HG03066 (cell line): ENCODE data around the gene NAA10.

Experiments
- ATAC-seq: cut with Tn5 transposase; IDR thresholded peaks from one replicate; pipeline ENCODE4 v1.9.1; 2021; ENCODE audit warnings: low read depth; ENCODE audit not compliant: unreplicated experiment

Gene NAA10

GRCh38 chrX:153967536-153968224 lies 32.8 kb upstream of the NAA10 start:
- no peak for ATAC-seq

GRCh38 chrX:153966841-153967535 lies 32.2 kb upstream of the NAA10 start:
- ATAC-seq, result no peak

- no peak for ATAC-seq
These were observed 31.4 kb upstream of the NAA10 start for GRCh38 chrX:153966283-153966688.

- no peak for ATAC-seq
These were observed 30.6 kb upstream of the NAA10 start for GRCh38 chrX:153965406-153965805.

GRCh38 chrX:153964105-153964504 lies 29.3 kb upstream of the NAA10 start:
- no peak for ATAC-seq

- no peak for ATAC-seq
These were observed 28.7 kb upstream of the NAA10 start for GRCh38 chrX:153963546-153963945.

GRCh38 chrX:153961292-153961691 lies 26.5 kb upstream of the NAA10 start:
- no peak for ATAC-seq

- ATAC-seq, result no peak
These were observed 25.9 kb upstream of the NAA10 start for GRCh38 chrX:153960786-153961185.

- no peak for ATAC-seq
These were observed 25.2 kb upstream of the NAA10 start for GRCh38 chrX:153960077-153960476.

- ATAC-seq, result no peak
These were observed 24.8 kb upstream of the NAA10 start for GRCh38 chrX:153959649-153960048.

- no peak for ATAC-seq
These were observed 23.8 kb upstream of the NAA10 start for GRCh38 chrX:153958605-153959004.

GRCh38 chrX:153957224-153957623 lies 22.4 kb upstream of the NAA10 start:
- ATAC-seq, result no peak

GRCh38 chrX:153956044-153956907 lies 21.4 kb upstream of the NAA10 start:
- ATAC-seq, result no peak

- ATAC-seq, result no peak
These were observed 20.4 kb upstream of the NAA10 start for GRCh38 chrX:153955228-153955732.

- no peak for ATAC-seq
These were observed 19.9 kb upstream of the NAA10 start for GRCh38 chrX:153954558-153955227.

- no peak for ATAC-seq
These were observed 19.2 kb upstream of the NAA10 start for GRCh38 chrX:153953892-153954557.

GRCh38 chrX:153953342-153953830 lies 18.5 kb upstream of the NAA10 start:
- ATAC-seq, result no peak

GRCh38 chrX:153952373-153953026 lies 17.7 kb upstream of the NAA10 start:
- no peak for ATAC-seq

GRCh38 chrX:153951683-153952372 lies 17.0 kb upstream of the NAA10 start:
- no peak for ATAC-seq
